Chondrocyte (in vitro differentiated cells): Measurements from ENCODE around the gene HORMAD2. TPM values are rescaled to one million over a fixed set of nuclear protein-coding genes. Genes with fewer than 3 reads are reported as not detected.

Experiments used
- DNase-seq: peaks from one replicate; pipeline ENCODE4 v3.0.0; 2021; ENCODE audit warnings: mixed read lengths, low spot score
- H3K27ac Mint-ChIP-seq: one replicate; pipeline ENCODE4 v1.8.0; 2021; ENCODE audit warnings: mild to moderate bottlenecking, moderate library complexity, mixed read lengths; ENCODE audit not compliant: unreplicated experiment
- H3K27me3 Mint-ChIP-seq: 2 replicates; pipeline ENCODE4 v1.8.0; 2021; ENCODE audit warnings: low read depth, mixed read lengths
- H3K36me3 Mint-ChIP-seq: 2 replicates; pipeline ENCODE4 v1.8.0; 2021; ENCODE audit warnings: low read depth, mixed read lengths
- H3K4me1 Mint-ChIP-seq: 2 replicates; pipeline ENCODE4 v1.8.0; 2021; ENCODE audit warnings: low read depth, mild to moderate bottlenecking, mixed read lengths
- H3K4me3 Mint-ChIP-seq: one replicate; pipeline ENCODE4 v1.8.0; 2021; ENCODE audit warnings: mild to moderate bottlenecking, moderate library complexity, mixed read lengths; ENCODE audit not compliant: unreplicated experiment
- H3K9me3 Mint-ChIP-seq: 2 replicates; pipeline ENCODE4 v1.8.0; 2021; ENCODE audit warnings: low read depth, mixed read lengths
- CTCF ChIP-seq: fragments of 200-600 bp; sonication (generic); IDR thresholded peaks from 2 replicates; pipeline ENCODE4 v1.5.0; 2021; ENCODE audit warnings: antibody characterized with exemption, mild to moderate bottlenecking, moderate library complexity
- total RNA-seq: library from RNA; stranded (reverse); gene quantifications from 3 replicates; pipeline ENCODE4 v1.2.1, GENCODE V29; 2021

The HORMAD2 gene
- total RNA-seq, 1 donor from 2014 or later = not detected

DNA sequence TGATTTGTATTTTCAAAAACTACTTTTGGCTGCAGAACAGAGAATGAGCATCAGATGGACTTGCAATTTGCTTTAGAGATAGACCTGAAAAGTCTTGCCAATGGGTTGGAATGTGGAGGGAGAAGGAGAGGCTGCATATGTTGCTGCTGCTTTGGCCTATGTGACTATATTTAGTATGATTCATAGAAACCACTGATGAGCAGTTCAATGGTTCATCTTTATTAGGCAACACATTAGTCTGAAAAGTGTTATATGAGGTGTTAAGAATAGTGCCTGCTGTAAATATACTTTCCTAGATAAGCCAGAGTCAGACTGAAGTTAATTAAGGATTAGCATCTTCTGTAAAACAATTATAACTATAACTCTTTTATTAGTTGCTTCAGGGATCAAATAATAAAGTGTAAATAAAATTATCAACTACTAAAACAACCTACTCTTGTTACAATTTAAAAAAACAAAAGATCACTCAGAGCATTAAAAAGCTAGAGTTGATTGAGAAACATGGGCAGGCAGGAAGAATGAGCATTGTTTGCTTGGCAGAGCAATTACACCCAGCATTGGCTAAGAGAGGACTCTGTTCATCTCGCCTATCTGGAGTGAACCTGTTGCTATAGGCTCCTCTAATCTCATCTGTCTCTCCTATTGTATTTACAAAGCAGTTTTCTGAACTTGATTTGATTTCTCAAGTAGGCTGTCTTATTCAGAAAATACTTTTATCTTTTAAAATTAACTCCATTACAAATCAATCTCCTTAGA, 36.3 kb downstream of the HORMAD2 start:
- Mint-ChIP-seq H3K4me3 (no peak overlapping the region), H3K9me3 (no peaks in the 10 kb centered on the region), H3K27ac (no peak overlapping the region), H3K36me3 (no peaks in the 10 kb centered on the region), H3K4me1 (peaks cover 7% of the 10 kb centered on the region), H3K27me3 (peaks cover 2% of the 10 kb centered on the region)
- no peak for DNase-seq
- TF ChIP-seq CTCF = no peak

DNA sequence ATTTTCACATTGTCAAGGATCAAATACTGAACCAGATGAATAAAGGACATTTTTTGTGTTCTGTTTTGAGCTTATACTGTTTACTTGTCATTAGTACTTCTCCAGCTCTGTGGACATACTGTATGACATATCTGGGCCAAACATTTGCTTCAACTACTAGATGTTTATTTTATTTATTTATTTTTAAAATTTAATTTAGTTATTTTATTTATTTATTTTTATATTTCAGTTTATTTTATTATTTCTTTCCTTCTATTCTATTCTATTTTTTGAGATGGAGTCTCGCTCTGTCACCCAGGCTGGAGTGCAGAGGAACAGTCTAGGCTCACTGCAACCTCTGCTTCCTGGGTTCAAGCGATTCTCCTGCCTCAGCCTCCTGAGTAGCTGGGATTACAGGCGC, 37.0 kb downstream of the HORMAD2 start:
- no peak for DNase-seq
- TF ChIP-seq CTCF = no peak
- Mint-ChIP-seq H3K36me3 (no peaks in the 10 kb centered on the region), H3K9me3 (no peaks in the 10 kb centered on the region), H3K4me1 (peaks cover 7% of the 10 kb centered on the region), H3K27me3 (peaks cover 2% of the 10 kb centered on the region), H3K27ac (no peak overlapping the region), H3K4me3 (no peak overlapping the region)

GRCh38 chr22:30118291-30118690, 38.0 kb downstream of the HORMAD2 start:
- Mint-ChIP-seq H3K27me3 (peaks cover 2% of the 10 kb centered on the region), H3K4me1 (peaks cover 7% of the 10 kb centered on the region), H3K9me3 (no peaks in the 10 kb centered on the region), H3K36me3 (no peaks in the 10 kb centered on the region), H3K27ac (no peak overlapping the region), H3K4me3 (no peak overlapping the region)
- no peak for TF ChIP-seq CTCF
- DNase-seq = no peak

GRCh38 chr22:30121960-30122359, 41.7 kb downstream of the HORMAD2 start:
- no peak for TF ChIP-seq CTCF
- H3K27me3 Mint-ChIP-seq = peaks cover 2% of the 10 kb centered on the region
- no peaks in the 10 kb centered on the region for H3K4me1 Mint-ChIP-seq
- H3K36me3 Mint-ChIP-seq = no peaks in the 10 kb centered on the region
- DNase-seq = no peak
- no peaks in the 10 kb centered on the region for H3K9me3 Mint-ChIP-seq
- no peak overlapping the region for H3K4me3 Mint-ChIP-seq
- H3K27ac Mint-ChIP-seq = no peak overlapping the region

- H3K4me3 Mint-ChIP-seq = no peak overlapping the region
- peaks cover 4% of the 10 kb centered on the region for H3K9me3 Mint-ChIP-seq
- no peak overlapping the region for H3K27ac Mint-ChIP-seq
- TF ChIP-seq CTCF = no peak
- H3K27me3 Mint-ChIP-seq = peaks cover 2% of the 10 kb centered on the region
- peaks cover 5% of the 10 kb centered on the region for H3K4me1 Mint-ChIP-seq
- no peaks in the 10 kb centered on the region for H3K36me3 Mint-ChIP-seq
- DNase-seq = no peak
Observed at GRCh38 chr22:30123463-30123862, 43.2 kb downstream of the HORMAD2 start.
